SK-N-MC (cell line): ENCODE results near the gene CHST10.

Experiments used
- EZH2 ChIP-seq: fragments of 200-600 bp; sonication (generic); IDR thresholded peaks from one replicate; pipeline ENCODE4 v1.6.1; 2017; ENCODE audit warnings: antibody characterized with exemption
- POLR2AphosphoS5 ChIP-seq: IDR thresholded peaks from 2 replicates; pipeline ENCODE4 v1.6.1; 2012; ENCODE audit warnings: mild to moderate bottlenecking, low read depth, low read length, borderline replicate concordance

- no peak for TF ChIP-seq EZH2
- TF ChIP-seq POLR2AphosphoS5, result no peak
Observed at GRCh38 chr2:100396483-100396882, 21.0 kb downstream of the CHST10 start.
